KMS-11 (cell line): ENCODE measurements around the gene ABTB1.

Experiments
- H2AFZ ChIP-seq: fragments of 200-600 bp; sonication (generic); 2 replicates; pipeline ENCODE4 v1.6.1; 2016; ENCODE audit warnings: antibody characterized with exemption, mixed run types, low read depth
- H3K27ac ChIP-seq: fragments of 200-600 bp; sonication (generic); 2 replicates; pipeline ENCODE4 v1.6.1; 2016; ENCODE audit warnings: mild to moderate bottlenecking, mixed run types
- H3K27me3 ChIP-seq: fragments of 200-600 bp; sonication (generic); 2 replicates; pipeline ENCODE4 v1.6.1; 2017; ENCODE audit warnings: mild to moderate bottlenecking, low read depth, mixed run types, moderate library complexity; ENCODE audit not compliant: insufficient read depth
- H3K36me3 ChIP-seq: fragments of 200-600 bp; sonication (generic); 2 replicates; pipeline ENCODE4 v1.6.1; 2017; ENCODE audit warnings: mild to moderate bottlenecking, mixed run types; ENCODE audit not compliant: insufficient read depth
- H3K4me1 ChIP-seq: fragments of 200-600 bp; sonication (generic); 2 replicates; pipeline ENCODE4 v1.6.1; 2016; ENCODE audit warnings: mild to moderate bottlenecking, low read depth, mixed run types; ENCODE audit not compliant: poor library complexity, severe bottlenecking
- H3K4me2 ChIP-seq: fragments of 200-600 bp; sonication (generic); 2 replicates; pipeline ENCODE4 v1.7.0; 2016; ENCODE audit warnings: mild to moderate bottlenecking, mixed run types
- H3K4me3 ChIP-seq: fragments of 200-600 bp; sonication (generic); IDR thresholded peaks from 2 replicates; pipeline ENCODE4 v1.6.1; 2017; ENCODE audit warnings: low read depth, low read length, mixed read lengths; ENCODE audit not compliant: insufficient read depth
- H3K79me2 ChIP-seq: fragments of 200-600 bp; sonication (generic); 2 replicates; pipeline ENCODE4 v1.6.1; 2016; ENCODE audit warnings: low read depth, mixed run types; ENCODE audit not compliant: insufficient read depth
- H3K9ac ChIP-seq: fragments of 200-600 bp; sonication (generic); 2 replicates; pipeline ENCODE4 v1.6.1; 2016; ENCODE audit warnings: mild to moderate bottlenecking, mixed run types
- H4K20me1 ChIP-seq: fragments of 200-600 bp; sonication (generic); 2 replicates; pipeline ENCODE4 v1.6.1; 2016; ENCODE audit warnings: mild to moderate bottlenecking, mixed run types; ENCODE audit not compliant: insufficient read depth
- TF ChIP-seq, protein P1 (sequence below): fragments of 200-600 bp; sonication (generic); conservative IDR thresholded peaks from 2 replicates; pipeline ENCODE4 v1.6.1; 2017; ENCODE audit warnings: low read depth, mild to moderate bottlenecking, antibody characterized with exemption, low read length, moderate library complexity, mixed read lengths

Gene ABTB1

DNA sequence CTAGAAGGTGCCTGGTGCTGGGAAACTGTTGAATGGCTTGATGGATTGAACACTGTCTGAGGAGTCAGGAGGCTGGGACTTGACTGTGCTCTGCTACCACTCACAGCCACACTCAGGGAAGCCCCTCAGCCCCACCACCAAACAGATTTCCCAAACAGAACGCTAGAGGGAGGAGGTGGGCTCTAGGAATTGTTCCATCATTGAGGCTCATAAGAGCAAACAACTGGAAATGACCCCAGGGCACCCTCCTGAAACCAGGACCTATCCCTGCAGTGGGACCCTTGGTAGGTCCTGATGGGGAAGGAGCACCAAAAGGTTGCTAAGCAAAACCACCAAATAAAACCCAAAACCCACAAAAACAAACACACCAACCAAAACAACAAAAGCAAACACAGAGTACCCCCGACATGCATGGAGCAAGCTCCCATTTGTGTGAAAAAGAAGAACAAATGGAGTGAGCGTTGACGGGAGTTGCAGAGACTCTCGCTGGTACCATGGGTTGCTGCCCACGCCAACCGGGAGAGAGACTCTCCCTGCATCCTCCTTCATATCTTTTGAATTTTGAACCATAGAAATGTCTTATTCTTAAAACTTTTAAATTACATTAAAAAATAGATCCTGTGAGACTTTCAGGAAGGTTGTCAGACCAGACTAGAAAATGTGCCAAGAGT is 45.6 kb downstream of the ABTB1 start:
- Histone ChIP-seq H3K27ac (peak overlapping the region; percentile 46), H3K79me2 (no peaks in the 10 kb centered on the region), H3K4me2 (peak overlapping the region; percentile 74), H3K9ac (peak overlapping the region; percentile 20; the same call in 1 of the 2 replicates), H4K20me1 (no peaks in the 10 kb centered on the region), H3K27me3 (no peaks in the 10 kb centered on the region), H2AFZ (peak overlapping the region; percentile 70; the same call in 1 of the 2 replicates), H3K4me3 (no peak overlapping the region), H3K4me1 (peaks cover 34% of the 10 kb centered on the region), H3K36me3 (no peaks in the 10 kb centered on the region)
- TF ChIP-seq, protein P1, sequence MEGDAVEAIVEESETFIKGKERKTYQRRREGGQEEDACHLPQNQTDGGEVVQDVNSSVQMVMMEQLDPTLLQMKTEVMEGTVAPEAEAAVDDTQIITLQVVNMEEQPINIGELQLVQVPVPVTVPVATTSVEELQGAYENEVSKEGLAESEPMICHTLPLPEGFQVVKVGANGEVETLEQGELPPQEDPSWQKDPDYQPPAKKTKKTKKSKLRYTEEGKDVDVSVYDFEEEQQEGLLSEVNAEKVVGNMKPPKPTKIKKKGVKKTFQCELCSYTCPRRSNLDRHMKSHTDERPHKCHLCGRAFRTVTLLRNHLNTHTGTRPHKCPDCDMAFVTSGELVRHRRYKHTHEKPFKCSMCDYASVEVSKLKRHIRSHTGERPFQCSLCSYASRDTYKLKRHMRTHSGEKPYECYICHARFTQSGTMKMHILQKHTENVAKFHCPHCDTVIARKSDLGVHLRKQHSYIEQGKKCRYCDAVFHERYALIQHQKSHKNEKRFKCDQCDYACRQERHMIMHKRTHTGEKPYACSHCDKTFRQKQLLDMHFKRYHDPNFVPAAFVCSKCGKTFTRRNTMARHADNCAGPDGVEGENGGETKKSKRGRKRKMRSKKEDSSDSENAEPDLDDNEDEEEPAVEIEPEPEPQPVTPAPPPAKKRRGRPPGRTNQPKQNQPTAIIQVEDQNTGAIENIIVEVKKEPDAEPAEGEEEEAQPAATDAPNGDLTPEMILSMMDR = no peak

DNA sequence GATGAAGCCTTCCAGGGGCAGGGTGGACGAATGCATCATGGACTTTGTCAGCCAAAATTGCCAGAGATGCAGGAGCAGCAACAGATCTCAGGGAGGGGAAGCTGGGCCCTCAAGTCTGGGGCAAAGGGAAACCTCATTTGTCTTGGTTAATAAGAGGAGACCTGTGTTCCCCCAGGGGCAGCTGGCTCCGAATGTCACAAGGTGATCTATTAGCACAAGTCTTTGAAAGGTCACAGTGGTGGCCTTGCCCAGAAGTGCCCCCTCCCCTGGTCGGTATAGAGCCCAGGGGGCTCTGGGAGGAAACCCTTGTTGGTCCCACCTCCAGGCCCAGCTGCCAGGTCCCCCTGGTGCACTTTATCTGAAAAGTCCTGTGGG is 46.2 kb downstream of the ABTB1 start:
- TF ChIP-seq, protein P1 = no peak
- Histone ChIP-seq H3K4me3 (no peak overlapping the region), H3K27me3 (no peaks in the 10 kb centered on the region), H3K36me3 (no peaks in the 10 kb centered on the region), H3K79me2 (no peaks in the 10 kb centered on the region), H2AFZ (no peak overlapping the region), H3K27ac (no peak overlapping the region), H4K20me1 (no peaks in the 10 kb centered on the region), H3K4me2 (peak overlapping the region; percentile 74; the same call in 1 of the 2 replicates), H3K4me1 (peaks cover 34% of the 10 kb centered on the region), H3K9ac (no peak overlapping the region)

DNA sequence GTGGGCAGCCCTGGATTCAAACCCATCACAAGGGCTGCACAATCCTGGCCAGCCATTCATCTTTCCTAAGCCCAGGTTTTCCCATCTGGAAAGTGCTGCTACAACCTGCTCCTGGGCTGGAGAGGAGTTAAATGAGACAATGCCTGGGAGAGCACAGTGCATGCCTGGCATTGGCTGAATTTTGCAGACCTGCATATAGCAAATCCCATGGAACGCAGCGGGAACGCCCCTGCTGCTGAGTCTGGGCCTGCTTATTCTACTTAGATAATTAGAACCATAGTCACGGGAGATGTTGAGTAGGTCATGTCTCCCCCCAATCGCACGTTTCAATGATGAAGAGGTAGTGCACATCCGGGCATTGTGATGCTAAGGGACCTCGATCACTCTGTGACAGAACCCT is 46.6 kb downstream of the ABTB1 start:
- Histone ChIP-seq H3K79me2 (no peaks in the 10 kb centered on the region), H3K27ac (no peak overlapping the region)

DNA sequence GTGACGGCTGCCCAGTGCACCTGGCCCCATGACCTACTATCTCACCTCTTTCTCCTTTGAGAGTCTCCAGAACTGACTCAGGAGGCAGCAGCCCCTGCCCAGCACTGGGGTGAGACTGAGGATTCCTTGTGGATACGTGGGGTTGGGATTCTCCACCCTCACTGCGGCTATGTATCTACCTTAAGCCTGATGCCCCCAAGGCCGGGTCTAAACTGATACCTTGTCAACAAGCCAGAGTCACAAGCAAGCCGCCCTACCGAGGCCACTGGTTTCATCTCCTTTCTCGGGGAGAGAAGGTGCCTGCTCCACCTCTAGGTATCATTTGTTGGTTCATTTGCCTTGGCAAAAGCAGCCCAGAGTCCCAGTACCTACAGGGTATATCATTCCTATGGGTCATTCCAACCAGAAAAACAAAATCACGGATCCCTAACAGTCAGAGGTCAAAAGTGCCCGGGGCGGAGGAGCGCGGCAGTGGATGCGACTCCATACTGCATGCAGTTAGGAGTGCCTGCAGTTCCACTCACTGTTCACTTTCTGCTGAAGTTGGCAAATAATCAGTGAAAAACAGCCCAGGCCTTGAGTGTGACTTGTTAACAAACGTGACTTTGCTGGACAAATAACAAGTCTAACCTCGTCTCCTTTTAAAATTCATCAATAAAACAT is 47.5 kb downstream of the ABTB1 start:
- Histone ChIP-seq H3K9ac (no peak overlapping the region), H3K27ac (no peak overlapping the region), H3K4me1 (peaks cover 34% of the 10 kb centered on the region), H3K36me3 (no peaks in the 10 kb centered on the region), H3K27me3 (no peaks in the 10 kb centered on the region), H3K79me2 (no peaks in the 10 kb centered on the region), H3K4me3 (no peak overlapping the region), H3K4me2 (no peak overlapping the region), H4K20me1 (no peaks in the 10 kb centered on the region), H2AFZ (no peak overlapping the region)
- TF ChIP-seq, protein P1 = no peak

More for the DNA sequence above, 46.6 kb downstream of the ABTB1 start:
- no peaks in the 10 kb centered on the region for H4K20me1 ChIP-seq
- H3K9ac ChIP-seq = no peak overlapping the region
- no peaks in the 10 kb centered on the region for H3K27me3 ChIP-seq
- H3K4me1 ChIP-seq = peaks cover 34% of the 10 kb centered on the region
- no peak overlapping the region for H2AFZ ChIP-seq
- TF ChIP-seq, protein P1 = no peak
- no peak overlapping the region for H3K4me3 ChIP-seq
- no peaks in the 10 kb centered on the region for H3K36me3 ChIP-seq
- no peak overlapping the region for H3K4me2 ChIP-seq
